OCI-LY1 (cell line): ENCODE measurements around the gene GRIP1.

Experiments used
- H2AFZ ChIP-seq: fragments of 200-600 bp; sonication (generic), shearing (Covaris generic); 2 replicates; pipeline ENCODE4 v1.6.0; 2014; ENCODE audit warnings: antibody characterized with exemption, mild to moderate bottlenecking, low read length
- H3F3A ChIP-seq: fragments of 200-600 bp; sonication (generic), shearing (Covaris generic); 2 replicates; pipeline ENCODE4 v1.6.0; 2014; ENCODE audit warnings: mild to moderate bottlenecking, antibody characterized with exemption, low read length, moderate library complexity; ENCODE audit not compliant: insufficient read depth
- H3K27ac ChIP-seq: fragments of 200-600 bp; sonication (generic); 2 replicates; pipeline ENCODE4 v1.5.1; 2014; ENCODE audit warnings: low read length, mixed run types, mild to moderate bottlenecking, low read depth; ENCODE audit not compliant: poor library complexity, severe bottlenecking
- H3K27me3 ChIP-seq: fragments of 200-600 bp; sonication (generic); 2 replicates; pipeline ENCODE4 v1.6.0; 2014; ENCODE audit warnings: antibody characterized with exemption, mild to moderate bottlenecking, low read length, moderate library complexity; ENCODE audit not compliant: insufficient read depth
- H3K36me3 ChIP-seq: fragments of 200-600 bp; sonication (generic); 2 replicates; pipeline ENCODE4 v1.6.1; 2014; ENCODE audit warnings: mild to moderate bottlenecking, antibody characterized with exemption, low read length, moderate library complexity, mixed read lengths; ENCODE audit not compliant: insufficient read depth
- H3K4me1 ChIP-seq: fragments of 200-600 bp; sonication (generic); 2 replicates; pipeline ENCODE4 v1.5.1; 2014; ENCODE audit warnings: mild to moderate bottlenecking, low read length, moderate library complexity; ENCODE audit not compliant: insufficient read depth, severe bottlenecking
- H3K4me2 ChIP-seq: fragments of 200-600 bp; sonication (generic), shearing (Covaris generic); 2 replicates; pipeline ENCODE4 v1.6.1; 2014; ENCODE audit warnings: low read length
- H3K4me3 ChIP-seq: fragments of 200-600 bp; sonication (generic); 2 replicates; pipeline ENCODE4 v1.5.1; 2014; ENCODE audit warnings: low read length, low read depth, mild to moderate bottlenecking, mixed read lengths; ENCODE audit not compliant: poor library complexity, severe bottlenecking
- H3K79me2 ChIP-seq: fragments of 200-600 bp; shearing (Covaris generic); 2 replicates; pipeline ENCODE4 v1.6.1; 2016; ENCODE audit warnings: mixed run types, low read length, mixed read lengths; ENCODE audit not compliant: insufficient read depth
- H3K9ac ChIP-seq: fragments of 200-600 bp; sonication (generic), shearing (Covaris generic); 2 replicates; pipeline ENCODE4 v1.6.1; 2014; ENCODE audit warnings: mild to moderate bottlenecking, low read length, mixed read lengths
- H3K9me2 ChIP-seq: fragments of 200-600 bp; sonication (generic), shearing (Covaris generic); 2 replicates; pipeline ENCODE4 v1.6.1; 2014; ENCODE audit warnings: low read depth, mild to moderate bottlenecking, low read length, mixed read lengths
- H3K9me3 ChIP-seq: fragments of 200-600 bp; shearing (Covaris generic); 2 replicates; pipeline ENCODE4 v1.6.1; 2014; ENCODE audit warnings: low read length, mixed read lengths
- H4K20me1 ChIP-seq: fragments of 200-600 bp; sonication (generic), shearing (Covaris generic); 2 replicates; pipeline ENCODE4 v1.6.0; 2016; ENCODE audit warnings: mild to moderate bottlenecking, low read length; ENCODE audit not compliant: insufficient read depth
- CTCF ChIP-seq: fragments of 200-600 bp; sonication (generic), shearing (Covaris generic); IDR thresholded peaks from 2 replicates; pipeline ENCODE4 v1.5.1; 2017; ENCODE audit warnings: mild to moderate bottlenecking, antibody characterized with exemption, low read length, moderate library complexity, mixed read lengths
- EZH2 ChIP-seq: fragments of 200-600 bp; sonication (generic), shearing (Covaris generic); IDR thresholded peaks from 2 replicates; pipeline ENCODE4 v1.8.0; 2017; ENCODE audit warnings: borderline replicate concordance, mixed run types, mild to moderate bottlenecking, antibody characterized with exemption, low read length, moderate library complexity, mixed read lengths

Gene GRIP1

GRCh38 chr12:66573605-66574004 lies 105.3 kb downstream of the GRIP1 start:
- H2AFZ ChIP-seq: no peak overlapping the region
- peak overlapping the region; percentile 8; the same call in 1 of the 2 replicates for H3K4me2 ChIP-seq
- H3K9me3 ChIP-seq: no peaks in the 10 kb centered on the region
- peak overlapping the region; percentile 7; the same call in 1 of the 2 replicates for H3K9ac ChIP-seq
- H3K4me1 ChIP-seq: peaks cover 61% of the 10 kb centered on the region
- H3K27ac ChIP-seq: peak overlapping the region; percentile 80
- H3K27me3 ChIP-seq: no peaks in the 10 kb centered on the region
- no peak overlapping the region for H3K4me3 ChIP-seq
- H3K79me2 ChIP-seq: no peaks in the 10 kb centered on the region
- no peaks in the 10 kb centered on the region for H4K20me1 ChIP-seq
- no peak for TF ChIP-seq CTCF
- TF ChIP-seq EZH2: no peak
- no peaks in the 10 kb centered on the region for H3F3A ChIP-seq
- no peaks in the 10 kb centered on the region for H3K9me2 ChIP-seq
- H3K36me3 ChIP-seq: no peaks in the 10 kb centered on the region

- TF ChIP-seq CTCF (no peak), EZH2 (no peak)
- no peaks in the 10 kb centered on the region for H3K9me2 ChIP-seq
- H4K20me1 ChIP-seq: no peaks in the 10 kb centered on the region
- no peak overlapping the region for H3K4me3 ChIP-seq
- H3K9me3 ChIP-seq: no peaks in the 10 kb centered on the region
- H3K9ac ChIP-seq: no peak overlapping the region
- H3K36me3 ChIP-seq: no peaks in the 10 kb centered on the region
- no peaks in the 10 kb centered on the region for H3K27me3 ChIP-seq
- no peak overlapping the region for H3K4me2 ChIP-seq
- no peaks in the 10 kb centered on the region for H3K79me2 ChIP-seq
- H2AFZ ChIP-seq: no peak overlapping the region
- peak overlapping the region; percentile 80 for H3K27ac ChIP-seq
- H3F3A ChIP-seq: no peaks in the 10 kb centered on the region
- H3K4me1 ChIP-seq: peaks cover 60% of the 10 kb centered on the region
Measured at GRCh38 chr12:66572845-66573244, 106.0 kb downstream of the GRIP1 start.

- TF ChIP-seq EZH2: no peak
- no peak for TF ChIP-seq CTCF
- Histone ChIP-seq H3K4me1 (peaks cover 46% of the 10 kb centered on the region), H2AFZ (no peak overlapping the region), H3K4me2 (no peak overlapping the region), H3K36me3 (no peaks in the 10 kb centered on the region), H3K27me3 (no peaks in the 10 kb centered on the region), H3K9ac (no peak overlapping the region), H3K9me2 (no peaks in the 10 kb centered on the region), H3K27ac (no peak overlapping the region), H3F3A (no peaks in the 10 kb centered on the region), H3K79me2 (no peaks in the 10 kb centered on the region), H3K9me3 (no peaks in the 10 kb centered on the region), H3K4me3 (no peak overlapping the region), H4K20me1 (no peaks in the 10 kb centered on the region)
Measured at GRCh38 chr12:66571361-66571915, 107.4 kb downstream of the GRIP1 start.
